Subcutaneous adipose tissue (tissue), 4 donors: ENCODE data around the gene LDLRAD4. TPM values are rescaled to one million over a fixed set of nuclear protein-coding genes. Genes with fewer than 3 reads are reported as not detected.

Experiments
- CTCF ChIP-seq: fragments of 450-650 bp; IDR thresholded peaks from one replicate; pipeline ENCODE4 v1.5.1; 2016; ENCODE audit warnings: low read depth, mild to moderate bottlenecking, control low read depth, antibody characterized with exemption, moderate library complexity
- total RNA-seq, 4 donors: library from RNA; depleted of rRNA; stranded (reverse); fragments of >200 nt; gene quantifications; one replicate each; pipeline ENCODE4 v1.1.0, GENCODE V29; 2016

Gene LDLRAD4
- total RNA-seq, 4 donors from 2014 or later: 16.4 to 28.4 (median 21.6) TPM

DNA sequence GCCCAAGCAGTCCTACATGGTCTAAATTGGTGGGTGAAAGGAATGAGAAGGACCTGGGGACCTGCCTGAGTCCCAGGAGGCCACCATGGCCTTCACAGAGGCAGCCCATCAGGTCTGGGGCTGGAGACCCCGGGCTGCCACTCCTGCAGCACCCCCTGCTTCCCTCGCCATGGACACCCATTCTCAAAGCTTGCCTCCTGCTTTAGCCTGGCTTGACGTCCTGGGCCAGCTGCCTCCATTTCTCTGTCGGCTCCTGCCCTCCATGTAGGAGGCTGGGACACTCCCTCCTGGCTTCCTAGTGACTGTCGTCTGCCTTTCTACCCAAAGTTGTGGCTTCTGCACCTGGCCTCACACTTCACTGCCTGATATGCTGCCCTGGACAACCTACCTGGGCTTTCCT is 309.2 kb downstream of the LDLRAD4 start:
- no peak for TF ChIP-seq CTCF

DNA sequence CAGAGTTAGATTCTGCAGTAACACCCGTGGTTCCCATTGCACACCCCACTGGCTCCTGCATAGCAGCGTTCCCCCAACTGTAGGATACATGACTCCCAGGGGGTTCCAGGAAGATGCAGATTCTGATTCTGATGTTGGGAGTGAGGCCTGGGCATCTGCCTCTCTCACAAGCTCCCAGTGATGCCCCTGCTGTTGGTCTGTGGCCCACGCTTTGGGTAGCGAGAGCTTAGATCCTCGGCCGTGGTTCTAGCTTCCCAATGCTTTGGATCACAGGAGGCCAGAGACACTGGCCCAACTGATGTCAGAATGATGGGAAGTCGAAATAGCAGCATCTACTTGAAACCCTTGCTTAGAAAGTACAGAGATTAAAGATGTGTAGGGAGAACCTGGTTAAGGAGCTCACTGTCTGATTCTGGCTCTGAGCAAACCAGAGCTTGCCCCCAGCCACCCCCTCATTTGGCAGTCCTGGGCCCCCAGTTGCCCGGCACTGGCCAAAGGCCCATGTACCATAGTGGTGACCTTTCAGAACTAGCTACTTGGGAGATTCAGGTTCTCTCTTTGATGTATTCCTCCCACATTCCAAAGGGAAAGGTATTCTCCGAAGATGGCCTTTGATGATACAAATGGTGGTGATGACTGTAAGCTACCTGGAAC is 310.3 kb downstream of the LDLRAD4 start:
- TF ChIP-seq CTCF: no peak

DNA sequence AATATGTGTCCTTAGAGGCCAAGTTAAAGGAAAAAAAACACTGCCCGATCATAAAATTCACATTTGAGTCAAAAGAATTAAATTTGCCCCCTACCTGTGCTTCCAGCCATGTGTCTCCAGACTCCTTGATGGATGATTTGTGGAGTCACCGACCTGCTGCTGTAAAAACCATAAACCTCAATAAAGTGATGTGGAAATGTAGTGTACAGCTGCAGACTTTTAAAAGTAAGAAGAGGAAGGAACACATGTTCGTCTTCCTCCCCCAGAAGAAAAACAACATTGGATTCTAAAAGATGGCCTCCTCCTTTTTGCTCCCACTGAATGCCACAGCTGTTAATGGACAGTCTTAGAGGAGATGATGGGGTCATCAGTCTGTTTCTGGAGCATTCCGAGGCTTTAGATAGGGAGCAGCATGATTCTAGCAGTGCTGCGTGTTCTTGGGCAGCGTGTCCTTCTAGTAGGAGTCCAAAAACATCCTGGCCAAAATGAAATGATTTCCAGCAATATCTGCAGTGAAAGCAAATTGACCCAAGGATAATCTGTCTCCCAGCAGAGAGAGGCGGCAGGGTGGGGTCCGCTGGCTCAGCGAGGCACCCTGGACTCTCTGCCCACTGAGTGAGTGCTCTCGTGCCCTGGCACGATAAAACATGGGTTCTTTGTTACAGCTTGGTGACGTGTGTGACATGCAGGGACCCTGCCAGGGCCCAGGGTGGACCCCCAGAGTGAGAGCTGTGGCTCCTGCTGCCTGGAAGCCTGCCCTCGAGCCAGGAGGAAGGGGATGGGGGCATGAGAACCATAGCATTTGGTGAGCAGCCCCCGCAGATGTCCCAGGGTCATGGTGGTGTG is 311.7 kb downstream of the LDLRAD4 start:
- no peak for TF ChIP-seq CTCF

GRCh38 chr18:13530879-13531387 is 312.4 kb downstream of the LDLRAD4 start:
- TF ChIP-seq CTCF: no peak

DNA sequence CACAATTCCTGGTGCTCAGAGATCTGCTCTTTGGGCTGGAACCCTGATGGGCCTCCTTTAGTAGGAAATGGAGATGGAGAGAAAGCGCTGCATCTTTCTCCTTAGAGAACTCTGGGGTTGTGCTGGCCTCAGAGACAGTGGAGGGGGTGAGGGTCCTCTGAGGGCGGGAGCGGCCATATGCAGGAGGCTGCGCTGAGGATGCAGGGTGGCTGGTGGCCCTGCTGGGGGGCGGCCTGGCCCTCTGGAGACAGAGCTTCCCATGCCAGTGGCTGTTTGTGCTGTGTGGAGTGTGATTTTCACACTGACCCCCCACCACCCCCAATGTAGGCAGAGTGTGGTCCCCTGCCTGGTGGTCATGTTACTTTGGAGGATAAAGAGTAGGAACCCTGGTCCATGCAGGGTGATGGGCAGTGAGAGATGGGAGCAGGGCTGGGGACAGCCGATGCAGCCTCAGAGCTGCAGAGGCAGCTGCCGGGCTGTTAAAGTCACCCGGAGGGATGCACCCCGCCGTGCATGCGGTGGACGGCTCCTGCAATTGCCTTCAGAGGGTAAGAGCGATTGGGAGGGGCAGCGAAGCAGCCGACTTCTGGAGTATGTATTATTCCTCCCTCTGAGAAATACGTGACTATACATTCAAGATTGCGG is 313.2 kb downstream of the LDLRAD4 start:
- no peak for TF ChIP-seq CTCF

GRCh38 chr18:13532406-13533075 is 314.0 kb downstream of the LDLRAD4 start:
- TF ChIP-seq CTCF: no peak
